SK-N-SH (cell line): ENCODE measurements around the gene CRIM1. TPM values are rescaled to one million over a fixed set of nuclear protein-coding genes. Genes with fewer than 3 reads are reported as not detected.
A peak's percentile ranks its signal among the peaks of the same experiment; 100 is the strongest.

Experiments
- CTCF ChIA-PET: fragments of 300-600, 350-600 bp; formaldehyde crosslinking; extraction: SDS; loops from one replicate; lab custom pipeline; 2021; lab: Yijun Ruan, JAX
- POLR2A ChIA-PET: fragments of 350-600 bp; sonication (Branson Sonifier 250); formaldehyde crosslinking; extraction: SDS; loops from one replicate; lab custom pipeline; 2020; ENCODE audit warnings: antibody characterized with exemption, inconsistent platforms; lab: Yijun Ruan, JAX
- DNase-seq: peaks from one replicate; pipeline ENCODE4 v3.0.0; 2012
- H2AFZ ChIP-seq: fragments of 200-600 bp; sonication (generic); 2 replicates; pipeline ENCODE4 v1.8.1; 2016; ENCODE audit warnings: antibody characterized with exemption, mild to moderate bottlenecking, low read depth
- H3F3A ChIP-seq: fragments of 200-600 bp; sonication (generic); replicated peaks from 2 replicates; pipeline ENCODE3; 2016; ENCODE audit warnings: antibody characterized with exemption, mild to moderate bottlenecking; ENCODE audit not compliant: insufficient read depth
- H3K27ac ChIP-seq, 2 experiments: fragments of 200-500 bp in 1 of 2; fragments of 200-600 bp in 1 of 2; sonication (Bioruptor generic) in 1 of 2; sonication (generic), shearing (Covaris generic) in 1 of 2; 2 replicates each; pipeline versions ENCODE4 v1.5.1 to v1.6.1; 2014 to 2016; ENCODE audit warnings: low read depth in 2 of 2, inconsistent platforms in 1 of 2, low read length in 1 of 2, mild to moderate bottlenecking in 1 of 2, mixed read lengths in 1 of 2
- H3K27me3 ChIP-seq: fragments of 200-600 bp; sonication (generic), shearing (Covaris generic); 2 replicates; pipeline ENCODE4 v1.6.1; 2016; ENCODE audit warnings: mixed run types; ENCODE audit not compliant: insufficient read depth
- H3K36me3 ChIP-seq, 2 experiments: fragments of 200-500 bp in 1 of 2; fragments of 200-600 bp in 1 of 2; sonication (Bioruptor generic) in 1 of 2; sonication (generic) in 1 of 2; replicated peaks in 1 of 2; 2 replicates each; pipeline versions ENCODE3 to v1.5.1; 2014 to 2016; ENCODE audit warnings: low read length in 1 of 2, mild to moderate bottlenecking in 1 of 2; ENCODE audit not compliant: insufficient read depth in 2 of 2, control insufficient read depth in 1 of 2
- H3K4me1 ChIP-seq, 2 experiments: fragments of 200-500 bp in 1 of 2; fragments of 200-600 bp in 1 of 2; sonication (Bioruptor generic) in 1 of 2; sonication (generic), shearing (Covaris generic) in 1 of 2; 2 replicates each; pipeline versions ENCODE4 v1.5.1 to v1.6.1; 2014 to 2016; ENCODE audit warnings: low read depth in 1 of 2, low read length in 1 of 2, mixed run types in 1 of 2; ENCODE audit not compliant: insufficient read depth in 2 of 2, control insufficient read depth in 1 of 2
- H3K4me2 ChIP-seq: fragments of 200-600 bp; sonication (generic), shearing (Covaris generic); 2 replicates; pipeline ENCODE4 v1.6.1; 2017; ENCODE audit warnings: mixed run types
- H3K4me3 ChIP-seq, 2 experiments: fragments of 200-500 bp in 1 of 2; fragments of 200-600 bp in 1 of 2; sonication (Bioruptor generic) in 1 of 2; sonication (generic), shearing (Covaris generic) in 1 of 2; 2 replicates each; pipeline versions ENCODE4 v1.5.1 to v1.8.1; 2014 to 2016; ENCODE audit warnings: low read depth in 2 of 2, inconsistent platforms in 1 of 2, low read length in 1 of 2, mild to moderate bottlenecking in 1 of 2, mixed read lengths in 1 of 2, moderate library complexity in 1 of 2
- H3K79me2 ChIP-seq: fragments of 200-600 bp; sonication (generic); 2 replicates; pipeline ENCODE4 v1.8.1; 2017; ENCODE audit warnings: mild to moderate bottlenecking; ENCODE audit not compliant: insufficient read depth
- H3K9ac ChIP-seq: fragments of 200-600 bp; sonication (generic); 2 replicates; pipeline ENCODE4 v1.6.1; 2017; ENCODE audit warnings: mixed run types
- H3K9me2 ChIP-seq: fragments of 200-600 bp; sonication (generic); 2 replicates; pipeline ENCODE4 v1.6.1; 2017; ENCODE audit warnings: mixed run types
- H3K9me3 ChIP-seq: fragments of 200-600 bp; sonication (generic); 2 replicates; pipeline ENCODE4 v1.6.1; 2017; ENCODE audit warnings: mixed run types, mild to moderate bottlenecking, moderate library complexity
- H4K20me1 ChIP-seq: fragments of 200-600 bp; sonication (generic); 2 replicates; pipeline ENCODE4 v1.6.1; 2017; ENCODE audit warnings: mild to moderate bottlenecking, mixed run types; ENCODE audit not compliant: insufficient read depth
- CHD2 ChIP-seq: fragments of 150-350 bp; IDR thresholded peaks from 2 replicates; pipeline ENCODE4 v1.6.1; 2018; ENCODE audit warnings: low read length; ENCODE audit not compliant: partially characterized antibody
- ELF1 ChIP-seq: IDR thresholded peaks from 2 replicates; pipeline ENCODE4 v1.4.0; 2012
- EP300 ChIP-seq, 2 experiments: IDR thresholded peaks; 2 replicates each; pipeline versions ENCODE4 v1.4.0 to v1.6.1; 2012; ENCODE audit warnings: borderline replicate concordance in 1 of 2, low read depth in 1 of 2, low read length in 1 of 2
- FOSL2 ChIP-seq: IDR thresholded peaks from 2 replicates; pipeline ENCODE4 v1.4.0; 2012; ENCODE audit warnings: low read depth, mild to moderate bottlenecking, moderate library complexity, borderline replicate concordance
- FOXM1 ChIP-seq: IDR thresholded peaks from 2 replicates; pipeline ENCODE4 v1.4.0; 2012; ENCODE audit warnings: low read depth, mild to moderate bottlenecking
- GABPA ChIP-seq: IDR thresholded peaks from 2 replicates; pipeline ENCODE4 v1.4.0; 2012; ENCODE audit warnings: low read depth, mild to moderate bottlenecking
- IRF3 ChIP-seq: fragments of 150-350 bp; IDR thresholded peaks from 2 replicates; pipeline ENCODE4 v1.6.1; 2016; ENCODE audit warnings: mild to moderate bottlenecking, low read depth, low read length
- JUND ChIP-seq: IDR thresholded peaks from 2 replicates; pipeline ENCODE4 v1.4.0; 2012
- MAX ChIP-seq: IDR thresholded peaks from 2 replicates; pipeline ENCODE4 v1.4.0; 2012; ENCODE audit warnings: low read depth
- MEF2A ChIP-seq: IDR thresholded peaks from 2 replicates; pipeline ENCODE4 v1.4.0; 2012; ENCODE audit warnings: low read depth, borderline replicate concordance
- MXI1 ChIP-seq: IDR thresholded peaks from 2 replicates; pipeline ENCODE4 v1.6.1; 2012; ENCODE audit warnings: mild to moderate bottlenecking, low read depth, low read length, improper control_type of control experiment
- NFIC ChIP-seq: IDR thresholded peaks from 2 replicates; pipeline ENCODE4 v1.4.0; 2012; ENCODE audit warnings: borderline replicate concordance
- NRF1 ChIP-seq: IDR thresholded peaks from 2 replicates; pipeline ENCODE4 v1.6.1; 2012; ENCODE audit warnings: low read depth, mild to moderate bottlenecking, low read length
- PBX3 ChIP-seq: IDR thresholded peaks from 2 replicates; pipeline ENCODE4; 2012
- POLR2AphosphoS5 ChIP-seq: IDR thresholded peaks from 2 replicates; pipeline ENCODE4 v1.6.1; 2012; ENCODE audit warnings: low read depth, low read length
- RAD21 ChIP-seq: IDR thresholded peaks from 2 replicates; pipeline ENCODE4 v1.6.1; 2012; ENCODE audit warnings: mild to moderate bottlenecking, low read length
- RCOR1 ChIP-seq: fragments of 150-350 bp; IDR thresholded peaks from 2 replicates; pipeline ENCODE4 v1.6.1; 2017; ENCODE audit warnings: antibody characterized with exemption, low read length
- RFX5 ChIP-seq: IDR thresholded peaks from 2 replicates; pipeline ENCODE4 v1.6.1; 2012; ENCODE audit warnings: mild to moderate bottlenecking, improper control_type of control experiment, low read length
- RXRA ChIP-seq: IDR thresholded peaks from 2 replicates; pipeline ENCODE4 v1.4.0; 2012; ENCODE audit warnings: low read depth, mild to moderate bottlenecking, borderline replicate concordance
- SIN3A ChIP-seq: IDR thresholded peaks from 2 replicates; pipeline ENCODE4 v1.6.1; 2012; ENCODE audit warnings: low read depth, mild to moderate bottlenecking, low read length, moderate library complexity, borderline replicate concordance
- TCF12 ChIP-seq: IDR thresholded peaks from 2 replicates; pipeline ENCODE4 v1.4.0; 2012
- USF2 ChIP-seq: fragments of 150-350 bp; IDR thresholded peaks from 2 replicates; pipeline ENCODE4 v1.6.1; 2017; ENCODE audit warnings: antibody characterized with exemption, low read length, low read depth, borderline replicate concordance
- YY1 ChIP-seq: IDR thresholded peaks from 2 replicates; pipeline ENCODE4 v1.4.0; 2012; ENCODE audit warnings: low read depth, mild to moderate bottlenecking
- ZBTB33 ChIP-seq: IDR thresholded peaks from 2 replicates; pipeline ENCODE4 v1.4.0; 2012; ENCODE audit warnings: low read depth, borderline replicate concordance
- WGBS: methylation state at CpG from one replicate; pipeline ENCODE4 v1.1.6; 2017; ENCODE audit warnings: low lambda C conversion rate; 5-methylcytosine and 5-hydroxymethylcytosine counted together
- polyA plus RNA-seq, 3 experiments: library from polyadenylated mRNA; depleted of rRNA; stranded (reverse); fragments of >200 nt; gene quantifications; 2 replicates each; pipeline ENCODE4 v1.2.3, GENCODE V29; 2012

The CRIM1 gene
- polyA plus RNA-seq, 1 of the 3 experiments (the other 2 are of a cell fraction) = 244 TPM

GRCh38 chr2:36441065-36441625, 85.6 kb downstream of the CRIM1 start:
- Histone ChIP-seq H4K20me1 (peaks cover 3% of the 10 kb centered on the region), H3K27ac (peak overlapping the region in 1 of 2 experiments; percentile 95; a peak in 3 of 4 replicates), H3K4me2 (peak overlapping the region; percentile 44), H3K4me3 (no peak overlapping the region), H3K36me3 (peaks cover 33% of the 10 kb centered on the region in 2 experiments), H3F3A (peaks cover 86% of the 10 kb centered on the region), H2AFZ (no peak overlapping the region), H3K9me3 (no peaks in the 10 kb centered on the region), H3K9me2 (no peaks in the 10 kb centered on the region), H3K79me2 (peaks cover 94% of the 10 kb centered on the region), H3K27me3 (no peaks in the 10 kb centered on the region), H3K4me1 (peaks cover 4 to 54% of the 10 kb centered on the region in 2 experiments), H3K9ac (peak overlapping the region; percentile 28; the same call in 1 of the 2 replicates)
- TF ChIP-seq GABPA (no peak), FOSL2 (no peak), NRF1 (no peak), TCF12 (no peak), YY1 (no peak), JUND (no peak), SIN3A (no peak; the same call in 1 of the 2 replicates), CHD2 (no peak), MXI1 (no peak), IRF3 (no peak), FOXM1 (no peak), RXRA (no peak), USF2 (no peak), RCOR1 (no peak)
- no peak for DNase-seq
- POLR2A ChIA-PET = no interaction called here
- 60% methylated on average over 13 of the region's 13 CpGs for WGBS
- CTCF ChIA-PET = interaction anchor here (2.3 kb wide), 1 partner anchor 8 kb away, joined by 6 read pairs; no protein-coding TSS in a partner anchor

- CTCF ChIA-PET = interaction anchor here (0.7 to 2.3 kb wide), 2 partner anchors 8 to 17 kb away, joined by 3 to 6 read pairs; no protein-coding TSS in a partner anchor
- peaks cover 94% of the 10 kb centered on the region for H3K79me2 ChIP-seq
- H3F3A ChIP-seq = peaks cover 86% of the 10 kb centered on the region
- no peaks in the 10 kb centered on the region for H3K9me2 ChIP-seq
- H4K20me1 ChIP-seq = peaks cover 3% of the 10 kb centered on the region
- H3K9me3 ChIP-seq = no peaks in the 10 kb centered on the region
- no peaks in the 10 kb centered on the region for H3K27me3 ChIP-seq
- H3K4me1 ChIP-seq = peaks cover 4 to 48% of the 10 kb centered on the region in 2 experiments
- POLR2A ChIA-PET = interaction anchor here (0.6 kb wide), 1 partner anchor 218 kb away, joined by 4 read pairs; no protein-coding TSS in a partner anchor
- H3K27ac ChIP-seq = peak overlapping the region; percentile 24 to 95; a peak in 3 of 4 replicates
- 22% methylated on average over 6 of the region's 6 CpGs for WGBS
- peaks cover 37 to 40% of the 10 kb centered on the region in 2 experiments for H3K36me3 ChIP-seq
- no peak overlapping the region for H2AFZ ChIP-seq
- peak overlapping the region; percentile 28; the same call in 1 of the 2 replicates for H3K9ac ChIP-seq
- peak; percentile 25; the same call in 1 of the 2 replicates for TF ChIP-seq FOSL2
- TF ChIP-seq TCF12 = peak; percentile 87
- peak; percentile 76; the same call in 1 of the 2 replicates for TF ChIP-seq SIN3A
- TF ChIP-seq EP300 (IDR thresholded peaks at IDR 0.05; ENCODE audit: borderline replicate concordance in 1 of 2, low read depth in 1 of 2, low read length in 1 of 2) = peak in 1 of 2 experiments; percentile 44; a peak in 1 of 4 replicates
- TF ChIP-seq POLR2AphosphoS5 = 0 out of 2 replicates have a peak, but pooled peaks have one; percentile 25
- no peak for TF ChIP-seq ELF1
- peak; percentile 93 for TF ChIP-seq NFIC
- TF ChIP-seq RFX5 = no peak
- TF ChIP-seq RXRA = peak; percentile 60; the same call in 1 of the 2 replicates
- TF ChIP-seq PBX3 = peak; percentile 63
- peak; percentile 73; the same call in 1 of the 2 replicates for TF ChIP-seq MEF2A
- TF ChIP-seq MAX = peak; percentile 66
- 0 out of 2 replicates have a peak, but pooled peaks have one; percentile 39 for TF ChIP-seq ZBTB33
- TF ChIP-seq RAD21 = no peak
- TF ChIP-seq JUND = peak; percentile 47; the same call in 1 of the 2 replicates
- peak overlapping the region; percentile 44 for H3K4me2 ChIP-seq
- no peak overlapping the region for H3K4me3 ChIP-seq
- no peak for DNase-seq
Observed at GRCh38 chr2:36441816-36442215, 86.2 kb downstream of the CRIM1 start.
